PC-9 (cell line): ENCODE results near the gene INSIG2.

Source experiments
- EZH2 ChIP-seq: fragments of 200-600 bp; sonication (generic); IDR thresholded peaks from 2 replicates; pipeline ENCODE4 v1.8.0; 2017; ENCODE audit warnings: antibody characterized with exemption, low read depth
- TF ChIP-seq, protein P1 (sequence below): fragments of 200-600 bp; sonication (generic); conservative IDR thresholded peaks from 2 replicates; pipeline ENCODE4 v1.6.1; 2017; ENCODE audit warnings: mixed run types, antibody characterized with exemption, mild to moderate bottlenecking, moderate library complexity

DNA sequence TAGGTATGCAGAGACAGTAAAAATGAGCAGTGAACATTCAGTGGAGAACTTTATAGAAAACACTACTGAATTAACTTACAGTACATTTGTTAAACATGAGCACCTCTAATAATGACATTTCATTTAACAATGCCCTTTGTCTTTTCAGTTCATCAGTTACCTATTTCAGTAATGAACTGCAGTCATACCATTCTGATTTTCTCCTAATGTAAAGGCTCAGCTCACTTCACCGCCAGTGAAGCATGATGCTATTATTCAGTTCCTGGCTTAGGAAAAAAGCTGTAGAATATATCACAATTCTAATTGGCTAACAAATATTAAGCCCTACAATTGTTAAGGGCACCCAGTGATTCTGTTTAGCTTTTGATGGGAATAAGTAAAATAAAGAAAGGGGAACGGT is 37.3 kb upstream of the INSIG2 start:
- TF ChIP-seq, protein P1, sequence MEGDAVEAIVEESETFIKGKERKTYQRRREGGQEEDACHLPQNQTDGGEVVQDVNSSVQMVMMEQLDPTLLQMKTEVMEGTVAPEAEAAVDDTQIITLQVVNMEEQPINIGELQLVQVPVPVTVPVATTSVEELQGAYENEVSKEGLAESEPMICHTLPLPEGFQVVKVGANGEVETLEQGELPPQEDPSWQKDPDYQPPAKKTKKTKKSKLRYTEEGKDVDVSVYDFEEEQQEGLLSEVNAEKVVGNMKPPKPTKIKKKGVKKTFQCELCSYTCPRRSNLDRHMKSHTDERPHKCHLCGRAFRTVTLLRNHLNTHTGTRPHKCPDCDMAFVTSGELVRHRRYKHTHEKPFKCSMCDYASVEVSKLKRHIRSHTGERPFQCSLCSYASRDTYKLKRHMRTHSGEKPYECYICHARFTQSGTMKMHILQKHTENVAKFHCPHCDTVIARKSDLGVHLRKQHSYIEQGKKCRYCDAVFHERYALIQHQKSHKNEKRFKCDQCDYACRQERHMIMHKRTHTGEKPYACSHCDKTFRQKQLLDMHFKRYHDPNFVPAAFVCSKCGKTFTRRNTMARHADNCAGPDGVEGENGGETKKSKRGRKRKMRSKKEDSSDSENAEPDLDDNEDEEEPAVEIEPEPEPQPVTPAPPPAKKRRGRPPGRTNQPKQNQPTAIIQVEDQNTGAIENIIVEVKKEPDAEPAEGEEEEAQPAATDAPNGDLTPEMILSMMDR, result no peak
- no peak for TF ChIP-seq EZH2
